Panc1 (cell line): ENCODE results near the gene CDC37.

Experiments
- TF ChIP-seq, protein P1 (sequence below): fragments of 450-650 bp; IDR thresholded peaks from 2 replicates; pipeline ENCODE4 v1.5.1; 2017; ENCODE audit warnings: mild to moderate bottlenecking
- TF ChIP-seq, protein P2 (sequence below), 2 experiments: IDR thresholded peaks; 2 replicates each; pipeline ENCODE4 v1.6.1; 2011 to 2012; ENCODE audit warnings: low read depth in 2 of 2, control low read depth in 1 of 2, low read length in 1 of 2, mild to moderate bottlenecking in 1 of 2, moderate library complexity in 1 of 2; ENCODE audit not compliant: insufficient read depth in 1 of 2

DNA sequence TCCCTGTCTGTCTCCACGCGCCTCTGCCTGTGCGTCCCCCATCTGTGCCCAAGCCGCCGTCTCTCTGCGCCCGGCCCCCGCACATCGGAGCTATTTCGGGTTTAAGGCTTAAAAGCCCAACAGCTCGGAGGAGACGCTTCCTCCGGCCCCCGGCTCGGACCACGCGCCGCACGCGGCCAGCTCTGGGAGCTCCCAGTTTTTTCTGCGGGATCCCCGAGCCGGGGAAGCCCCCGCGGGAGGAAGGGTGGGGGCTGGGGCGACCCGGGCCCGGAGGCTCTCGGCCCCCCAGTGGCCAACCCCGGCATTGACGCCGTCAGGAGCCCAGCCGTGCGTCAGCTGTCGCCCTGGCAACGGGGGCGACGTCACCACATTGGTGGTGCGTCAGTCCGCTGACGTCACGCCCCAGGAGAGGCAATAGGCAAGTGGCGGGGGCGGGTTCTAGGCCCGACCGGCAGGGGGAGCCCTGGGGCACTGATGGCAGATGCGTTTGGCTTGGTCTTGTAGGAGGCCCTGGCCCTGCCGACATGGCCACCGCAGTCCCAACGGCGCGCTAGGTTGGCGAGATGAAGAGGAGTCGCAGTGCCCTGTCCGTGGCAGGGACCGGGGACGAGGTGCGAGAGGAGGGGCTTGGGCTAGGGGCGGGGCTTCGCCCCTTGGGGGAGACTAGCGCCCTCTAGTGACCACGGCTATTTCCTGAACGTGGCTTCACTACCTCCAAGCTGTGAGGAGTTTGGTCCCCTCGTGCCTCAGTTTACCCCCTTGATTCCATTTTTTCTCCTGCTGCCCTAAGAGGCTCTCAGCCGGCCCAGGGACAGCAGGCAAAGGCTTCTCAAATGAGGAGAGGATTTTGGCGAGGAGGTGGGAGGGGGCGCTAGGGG, 13.3 kb upstream of the CDC37 start:
- TF ChIP-seq, protein P1, sequence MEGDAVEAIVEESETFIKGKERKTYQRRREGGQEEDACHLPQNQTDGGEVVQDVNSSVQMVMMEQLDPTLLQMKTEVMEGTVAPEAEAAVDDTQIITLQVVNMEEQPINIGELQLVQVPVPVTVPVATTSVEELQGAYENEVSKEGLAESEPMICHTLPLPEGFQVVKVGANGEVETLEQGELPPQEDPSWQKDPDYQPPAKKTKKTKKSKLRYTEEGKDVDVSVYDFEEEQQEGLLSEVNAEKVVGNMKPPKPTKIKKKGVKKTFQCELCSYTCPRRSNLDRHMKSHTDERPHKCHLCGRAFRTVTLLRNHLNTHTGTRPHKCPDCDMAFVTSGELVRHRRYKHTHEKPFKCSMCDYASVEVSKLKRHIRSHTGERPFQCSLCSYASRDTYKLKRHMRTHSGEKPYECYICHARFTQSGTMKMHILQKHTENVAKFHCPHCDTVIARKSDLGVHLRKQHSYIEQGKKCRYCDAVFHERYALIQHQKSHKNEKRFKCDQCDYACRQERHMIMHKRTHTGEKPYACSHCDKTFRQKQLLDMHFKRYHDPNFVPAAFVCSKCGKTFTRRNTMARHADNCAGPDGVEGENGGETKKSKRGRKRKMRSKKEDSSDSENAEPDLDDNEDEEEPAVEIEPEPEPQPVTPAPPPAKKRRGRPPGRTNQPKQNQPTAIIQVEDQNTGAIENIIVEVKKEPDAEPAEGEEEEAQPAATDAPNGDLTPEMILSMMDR, result peak; percentile 97
- TF ChIP-seq, protein P2, sequence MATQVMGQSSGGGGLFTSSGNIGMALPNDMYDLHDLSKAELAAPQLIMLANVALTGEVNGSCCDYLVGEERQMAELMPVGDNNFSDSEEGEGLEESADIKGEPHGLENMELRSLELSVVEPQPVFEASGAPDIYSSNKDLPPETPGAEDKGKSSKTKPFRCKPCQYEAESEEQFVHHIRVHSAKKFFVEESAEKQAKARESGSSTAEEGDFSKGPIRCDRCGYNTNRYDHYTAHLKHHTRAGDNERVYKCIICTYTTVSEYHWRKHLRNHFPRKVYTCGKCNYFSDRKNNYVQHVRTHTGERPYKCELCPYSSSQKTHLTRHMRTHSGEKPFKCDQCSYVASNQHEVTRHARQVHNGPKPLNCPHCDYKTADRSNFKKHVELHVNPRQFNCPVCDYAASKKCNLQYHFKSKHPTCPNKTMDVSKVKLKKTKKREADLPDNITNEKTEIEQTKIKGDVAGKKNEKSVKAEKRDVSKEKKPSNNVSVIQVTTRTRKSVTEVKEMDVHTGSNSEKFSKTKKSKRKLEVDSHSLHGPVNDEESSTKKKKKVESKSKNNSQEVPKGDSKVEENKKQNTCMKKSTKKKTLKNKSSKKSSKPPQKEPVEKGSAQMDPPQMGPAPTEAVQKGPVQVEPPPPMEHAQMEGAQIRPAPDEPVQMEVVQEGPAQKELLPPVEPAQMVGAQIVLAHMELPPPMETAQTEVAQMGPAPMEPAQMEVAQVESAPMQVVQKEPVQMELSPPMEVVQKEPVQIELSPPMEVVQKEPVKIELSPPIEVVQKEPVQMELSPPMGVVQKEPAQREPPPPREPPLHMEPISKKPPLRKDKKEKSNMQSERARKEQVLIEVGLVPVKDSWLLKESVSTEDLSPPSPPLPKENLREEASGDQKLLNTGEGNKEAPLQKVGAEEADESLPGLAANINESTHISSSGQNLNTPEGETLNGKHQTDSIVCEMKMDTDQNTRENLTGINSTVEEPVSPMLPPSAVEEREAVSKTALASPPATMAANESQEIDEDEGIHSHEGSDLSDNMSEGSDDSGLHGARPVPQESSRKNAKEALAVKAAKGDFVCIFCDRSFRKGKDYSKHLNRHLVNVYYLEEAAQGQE (IDR thresholded peaks at IDR 0.05; ENCODE audit: insufficient read depth in 1 of 2, low read depth in 2 of 2, low read length in 1 of 2), result no peak
